ENCODE data around the gene KCNH3. TPM values are rescaled to one million over a fixed set of nuclear protein-coding genes. Genes with fewer than 3 reads are reported as not detected.

Gene KCNH3
- total RNA-seq, 1 donor from 2014 or later, result 2.3 TPM

GRCh38 chr12:49584591-49584990 lies 45.8 kb downstream of the KCNH3 start:
- no peak overlapping the region for H3K27ac ChIP-seq
- intact Hi-C loops (cut with DNase I), result no loop called here
- TF ChIP-seq CTCF (IDR thresholded peaks at IDR 0.05), result no peak
- peaks cover 3% of the 10 kb centered on the region for H3K36me3 ChIP-seq
- DNase-seq, result no peak
- H3K4me3 ChIP-seq, result no peak overlapping the region
- H3K27me3 ChIP-seq (ENCODE audit: low read depth), result no peaks in the 10 kb centered on the region
- no peak for ATAC-seq
- peaks cover 6% of the 10 kb centered on the region for H3K4me1 ChIP-seq
- no peaks in the 10 kb centered on the region for H3K9me3 ChIP-seq

GRCh38 chr12:49585477-49586459 lies 46.9 kb downstream of the KCNH3 start:
- no peak for DNase-seq
- intact Hi-C loops (cut with DNase I), result no loop called here
- ATAC-seq, result no peak

GRCh38 chr12:49587174-49587908 lies 48.5 kb downstream of the KCNH3 start:
- no peak for TF ChIP-seq CTCF (IDR thresholded peaks at IDR 0.05)
- Histone ChIP-seq H3K4me3 (no peak overlapping the region), H3K27ac (no peak overlapping the region), H3K9me3 (no peaks in the 10 kb centered on the region), H3K36me3 (peaks cover 3% of the 10 kb centered on the region), H3K4me1 (no peaks in the 10 kb centered on the region), H3K27me3 (ENCODE audit: low read depth) (no peaks in the 10 kb centered on the region)
- intact Hi-C loops (cut with DNase I), result no loop called here
- DNase-seq (no peak), ATAC-seq (no peak)

More at GRCh38 chr12:49585477-49586459, 46.9 kb downstream of the KCNH3 start:
- H3K4me3 ChIP-seq, result no peak overlapping the region
- H3K4me1 ChIP-seq, result peaks cover under 1% of the 10 kb centered on the region
- no peak for TF ChIP-seq CTCF (IDR thresholded peaks at IDR 0.05)
- H3K9me3 ChIP-seq, result no peaks in the 10 kb centered on the region
- no peak overlapping the region for H3K27ac ChIP-seq
- H3K36me3 ChIP-seq, result peaks cover 3% of the 10 kb centered on the region
- no peaks in the 10 kb centered on the region for H3K27me3 ChIP-seq (ENCODE audit: low read depth)

GRCh38 chr12:49588281-49588680 lies 49.5 kb downstream of the KCNH3 start:
- Histone ChIP-seq H3K4me3 (no peak overlapping the region), H3K27me3 (ENCODE audit: low read depth) (no peaks in the 10 kb centered on the region), H3K27ac (no peak overlapping the region), H3K4me1 (no peaks in the 10 kb centered on the region), H3K9me3 (no peaks in the 10 kb centered on the region), H3K36me3 (peaks cover 3% of the 10 kb centered on the region)
- TF ChIP-seq CTCF (IDR thresholded peaks at IDR 0.05), result no peak
- intact Hi-C loops (cut with DNase I), result no loop called here
- ATAC-seq, result no peak
- no peak for DNase-seq

- no peaks in the 10 kb centered on the region for H3K27me3 ChIP-seq (ENCODE audit: low read depth)
- no peaks in the 10 kb centered on the region for H3K4me1 ChIP-seq
- DNase-seq, result no peak
- H3K9me3 ChIP-seq, result no peaks in the 10 kb centered on the region
- no peak for TF ChIP-seq CTCF (IDR thresholded peaks at IDR 0.05)
- H3K27ac ChIP-seq, result no peak overlapping the region
- no peak overlapping the region for H3K4me3 ChIP-seq
- H3K36me3 ChIP-seq, result peaks cover 3% of the 10 kb centered on the region
- no peak for ATAC-seq
- intact Hi-C loops (cut with DNase I), result no loop called here
Observed at GRCh38 chr12:49588721-49589516, 50.1 kb downstream of the KCNH3 start.
